Measurements from ENCODE around the gene CUX1. TPM values are rescaled to one million over a fixed set of nuclear protein-coding genes. Genes with fewer than 3 reads are reported as not detected.

CUX1 gene
- total and polyA plus RNA-seq, 7 experiments from 2014 or later, result 10.1 to 81.6 (median 42.5) TPM

- intact Hi-C loops (cut with micrococcal nuclease), result loop anchor here (1.0 kb wide), 3 partner anchors 42 to 169 kb away; no protein-coding TSS in a partner anchor
- peaks cover 9 to 14% of the 10 kb centered on the region in 2 donors for H3K4me1 ChIP-seq (ENCODE audit: control insufficient read depth in 2 of 2, insufficient read depth in 2 of 2, low read length in 2 of 2)
Measured at GRCh38 chr7:101857358-101857811, 40.0 kb downstream of the CUX1 start.

GRCh38 chr7:101858437-101859385, 41.3 kb downstream of the CUX1 start:
- Mint-ChIP-seq H3K36me3 (peaks cover 0 to 6% (median 2%) of the 10 kb centered on the region in 5 donors), H3K27me3 (peaks cover 0 to 3% (median 0%) of the 10 kb centered on the region in 5 donors), H3K9me3 (no peaks in the 10 kb centered on the region), H3K4me1 (peaks cover 36 to 65% (median 54%) of the 10 kb centered on the region in 7 donors), H3K4me3 (peak overlapping the region in 6 of 10 donors; percentile 2 to 94 (median 26)), H3K27ac (peak overlapping the region in 5 of 9 donors; percentile 33 to 96 (median 75))
- Histone ChIP-seq H3K36me3 (ENCODE audit: control insufficient read depth in 2 of 3, insufficient read depth in 3 of 3, low read length in 3 of 3) (no peaks in the 10 kb centered on the region), H3K27me3 (ENCODE audit: control insufficient read depth in 2 of 2, insufficient read depth in 2 of 2, low read length in 2 of 2) (no peaks in the 10 kb centered on the region), H3K9me3 (ENCODE audit: control insufficient read depth in 2 of 3, low read length in 3 of 3) (no peaks in the 10 kb centered on the region), H3K4me1 (ENCODE audit: control insufficient read depth in 2 of 2, insufficient read depth in 2 of 2, low read length in 2 of 2) (peaks cover 9 to 14% of the 10 kb centered on the region in 2 donors), H3K4me3 (ENCODE audit: low read length) (no peak overlapping the region), H3K27ac (ENCODE audit: low read depth, low read length) (no peak overlapping the region)
- no peak for ATAC-seq
- CTCF ChIA-PET, result interaction anchor here (1.2 kb wide), 1 partner anchor 115 kb away, joined by 4 read pairs; no protein-coding TSS in a partner anchor
- intact Hi-C loops (cut with micrococcal nuclease), result no loop called here
- POLR2A ChIA-PET, result interaction anchor here (0.5 kb wide), 1 partner anchor 27 kb away, joined by 3 read pairs; no protein-coding TSS in a partner anchor
- no peak for DNase-seq

More at GRCh38 chr7:101857358-101857811, 40.0 kb downstream of the CUX1 start:
- peak overlapping the region; percentile 60 to 97 (median 96) for H3K27ac Mint-ChIP-seq
- no peaks in the 10 kb centered on the region for H3K9me3 Mint-ChIP-seq
- no peaks in the 10 kb centered on the region for H3K9me3 ChIP-seq (ENCODE audit: control insufficient read depth in 2 of 3, low read length in 3 of 3)
- H3K4me3 Mint-ChIP-seq, result peak overlapping the region; percentile 92 to 100 (median 98)
- ChIA-PET CTCF (interaction anchor here (1.0 kb wide), 1 partner anchor 114 kb away, joined by 4 read pairs; no protein-coding TSS in a partner anchor), POLR2A (interaction anchor here (0.8 to 1.8 kb wide), 2 partner anchors 9 to 31 kb away, joined by 4 to 6 read pairs; no protein-coding TSS in a partner anchor)
- peaks cover 38 to 68% (median 53%) of the 10 kb centered on the region in 7 donors for H3K4me1 Mint-ChIP-seq
- peaks cover 0 to 3% (median 0%) of the 10 kb centered on the region in 5 donors for H3K27me3 Mint-ChIP-seq
- H3K27me3 ChIP-seq (ENCODE audit: control insufficient read depth in 2 of 2, insufficient read depth in 2 of 2, low read length in 2 of 2), result no peaks in the 10 kb centered on the region
- H3K36me3 ChIP-seq (ENCODE audit: control insufficient read depth in 2 of 3, insufficient read depth in 3 of 3, low read length in 3 of 3), result no peaks in the 10 kb centered on the region
- peak overlapping the region; percentile 75 for H3K27ac ChIP-seq (ENCODE audit: low read depth, low read length)
- H3K36me3 Mint-ChIP-seq, result peaks cover 0 to 3% (median 0%) of the 10 kb centered on the region in 5 donors
- DNase-seq (no peak), ATAC-seq (no peak)
- H3K4me3 ChIP-seq (ENCODE audit: low read length), result peak overlapping the region; percentile 76

GRCh38 chr7:101859411-101860106, 42.1 kb downstream of the CUX1 start:
- Mint-ChIP-seq H3K4me3 (no peak overlapping the region), H3K9me3 (no peaks in the 10 kb centered on the region), H3K27ac (peak overlapping the region in 2 of 9 donors; percentile 36 to 68), H3K36me3 (peaks cover 0 to 7% (median 3%) of the 10 kb centered on the region in 5 donors), H3K27me3 (peaks cover 0 to 3% (median 0%) of the 10 kb centered on the region in 5 donors), H3K4me1 (peaks cover 35 to 58% (median 49%) of the 10 kb centered on the region in 7 donors)
- ChIA-PET POLR2A (interaction anchor here (0.5 kb wide), 1 partner anchor 26 kb away, joined by 3 read pairs; no protein-coding TSS in a partner anchor), CTCF (interaction anchor here (1.2 kb wide), 1 partner anchor 115 kb away, joined by 4 read pairs; no protein-coding TSS in a partner anchor)
- H3K4me1 ChIP-seq (ENCODE audit: control insufficient read depth in 2 of 2, insufficient read depth in 2 of 2, low read length in 2 of 2), result peaks cover 9 to 14% of the 10 kb centered on the region in 2 donors
- no peak for ATAC-seq
- H3K27ac ChIP-seq (ENCODE audit: low read depth, low read length), result no peak overlapping the region
- no peak for DNase-seq
- no peaks in the 10 kb centered on the region for H3K9me3 ChIP-seq (ENCODE audit: control insufficient read depth in 2 of 3, low read length in 3 of 3)
- no peaks in the 10 kb centered on the region for H3K27me3 ChIP-seq (ENCODE audit: control insufficient read depth in 2 of 2, insufficient read depth in 2 of 2, low read length in 2 of 2)
- intact Hi-C loops (cut with micrococcal nuclease), result no loop called here
- no peak overlapping the region for H3K4me3 ChIP-seq (ENCODE audit: low read length)
- H3K36me3 ChIP-seq (ENCODE audit: control insufficient read depth in 2 of 3, insufficient read depth in 3 of 3, low read length in 3 of 3), result no peaks in the 10 kb centered on the region

- H3K9me3 ChIP-seq (ENCODE audit: control insufficient read depth in 2 of 3, low read length in 3 of 3), result no peaks in the 10 kb centered on the region
- H3K36me3 Mint-ChIP-seq, result peaks cover 0 to 9% (median 7%) of the 10 kb centered on the region in 5 donors
- peaks cover 0 to 3% (median 0%) of the 10 kb centered on the region in 5 donors for H3K27me3 Mint-ChIP-seq
- H3K27me3 ChIP-seq (ENCODE audit: control insufficient read depth in 2 of 2, insufficient read depth in 2 of 2, low read length in 2 of 2), result no peaks in the 10 kb centered on the region
- CTCF ChIA-PET, result no interaction called here
- ATAC-seq (no peak), DNase-seq (no peak)
- POLR2A ChIA-PET, result no interaction called here
- no peaks in the 10 kb centered on the region for H3K36me3 ChIP-seq (ENCODE audit: control insufficient read depth in 2 of 3, insufficient read depth in 3 of 3, low read length in 3 of 3)
- no peaks in the 10 kb centered on the region for H3K9me3 Mint-ChIP-seq
- no peak overlapping the region for H3K4me3 ChIP-seq (ENCODE audit: low read length)
- intact Hi-C loops (cut with micrococcal nuclease), result no loop called here
- peak overlapping the region in 5 of 9 donors; percentile 22 to 68 (median 41) for H3K27ac Mint-ChIP-seq
- no peak overlapping the region for H3K27ac ChIP-seq (ENCODE audit: low read depth, low read length)
- H3K4me1 Mint-ChIP-seq, result peaks cover 28 to 56% (median 44%) of the 10 kb centered on the region in 7 donors
- H3K4me1 ChIP-seq (ENCODE audit: control insufficient read depth in 2 of 2, insufficient read depth in 2 of 2, low read length in 2 of 2), result peaks cover 9 to 14% of the 10 kb centered on the region in 2 donors
- H3K4me3 Mint-ChIP-seq, result no peak overlapping the region
Measured at GRCh38 chr7:101860316-101861217, 43.1 kb downstream of the CUX1 start.

GRCh38 chr7:101861218-101861775, 43.9 kb downstream of the CUX1 start:
- Mint-ChIP-seq H3K9me3 (no peaks in the 10 kb centered on the region), H3K27ac (peak overlapping the region in 2 of 9 donors; percentile 22 to 52), H3K36me3 (peaks cover 0 to 10% (median 7%) of the 10 kb centered on the region in 5 donors), H3K4me3 (no peak overlapping the region), H3K4me1 (peaks cover 25 to 54% (median 40%) of the 10 kb centered on the region in 7 donors), H3K27me3 (peaks cover 0 to 3% (median 0%) of the 10 kb centered on the region in 5 donors)
- H3K4me1 ChIP-seq (ENCODE audit: control insufficient read depth in 2 of 2, insufficient read depth in 2 of 2, low read length in 2 of 2), result peaks cover 8 to 9% of the 10 kb centered on the region in 2 donors
- no peak for DNase-seq
- no peaks in the 10 kb centered on the region for H3K9me3 ChIP-seq (ENCODE audit: control insufficient read depth in 2 of 3, low read length in 3 of 3)
- ATAC-seq, result no peak
- no peak overlapping the region for H3K27ac ChIP-seq (ENCODE audit: low read depth, low read length)
- CTCF ChIA-PET, result no interaction called here
- no peak overlapping the region for H3K4me3 ChIP-seq (ENCODE audit: low read length)
- H3K36me3 ChIP-seq (ENCODE audit: control insufficient read depth in 2 of 3, insufficient read depth in 3 of 3, low read length in 3 of 3), result no peaks in the 10 kb centered on the region
- POLR2A ChIA-PET, result no interaction called here
- H3K27me3 ChIP-seq (ENCODE audit: control insufficient read depth in 2 of 2, insufficient read depth in 2 of 2, low read length in 2 of 2), result no peaks in the 10 kb centered on the region
- intact Hi-C loops (cut with micrococcal nuclease), result no loop called here
